NCI-H146 treated with DMSO at 0.1 percent for 48 hours (cell line): ENCODE measurements around the gene SPIB.
"Not testable (repeated sequence)": the region's sequence is repeated elsewhere in the genome, so short reads cannot be mapped to it uniquely, and the experiment has no call there.

Experiments
- DNase-seq: peaks from one replicate; lab custom pipeline; 2025; ENCODE audit not compliant: unreplicated experiment; lab: John Stamatoyannopoulos, UW

SPIB gene

DNA sequence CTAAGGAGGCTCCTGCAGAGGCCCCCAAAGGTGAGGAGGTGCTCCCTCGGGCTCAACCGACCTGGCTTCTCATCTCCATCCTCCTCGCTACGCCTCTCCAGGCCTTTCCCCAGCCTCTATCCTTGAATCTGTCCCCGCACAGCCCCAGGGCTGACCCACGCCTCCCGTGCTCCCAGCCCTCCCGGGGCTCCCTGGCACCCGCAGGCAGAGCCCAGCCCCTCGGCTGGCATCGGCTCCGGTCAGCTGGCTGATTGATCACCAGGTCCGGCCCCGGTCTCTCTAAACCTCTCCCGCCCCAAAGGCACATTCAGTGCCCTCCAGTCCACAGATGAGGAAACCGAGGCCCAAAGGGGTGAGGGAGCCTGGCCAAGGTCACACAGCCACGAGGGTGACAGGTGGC is 16.5 kb downstream of the SPIB start:
- DNase-seq: no peak

DNA sequence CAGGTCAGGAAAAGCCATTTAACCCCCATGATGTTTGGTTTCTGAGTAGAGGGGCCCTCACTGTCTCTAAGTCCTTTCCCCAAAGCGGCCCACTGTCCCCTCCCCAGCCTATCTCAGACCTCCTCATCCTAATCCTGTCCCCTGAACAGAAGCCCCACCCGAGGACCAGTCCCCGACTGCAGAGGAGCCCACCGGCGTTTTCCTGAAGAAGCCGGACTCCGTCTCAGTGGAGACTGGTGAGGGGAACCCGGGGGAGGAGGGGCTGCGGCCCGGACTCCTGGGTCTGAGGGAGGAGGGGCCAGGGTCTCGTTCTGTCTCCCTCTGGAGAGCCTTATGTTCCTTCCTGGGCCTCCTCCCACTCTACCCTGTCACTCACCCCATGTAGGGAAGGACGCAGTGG is 16.9 kb downstream of the SPIB start:
- DNase-seq: no peak

DNA sequence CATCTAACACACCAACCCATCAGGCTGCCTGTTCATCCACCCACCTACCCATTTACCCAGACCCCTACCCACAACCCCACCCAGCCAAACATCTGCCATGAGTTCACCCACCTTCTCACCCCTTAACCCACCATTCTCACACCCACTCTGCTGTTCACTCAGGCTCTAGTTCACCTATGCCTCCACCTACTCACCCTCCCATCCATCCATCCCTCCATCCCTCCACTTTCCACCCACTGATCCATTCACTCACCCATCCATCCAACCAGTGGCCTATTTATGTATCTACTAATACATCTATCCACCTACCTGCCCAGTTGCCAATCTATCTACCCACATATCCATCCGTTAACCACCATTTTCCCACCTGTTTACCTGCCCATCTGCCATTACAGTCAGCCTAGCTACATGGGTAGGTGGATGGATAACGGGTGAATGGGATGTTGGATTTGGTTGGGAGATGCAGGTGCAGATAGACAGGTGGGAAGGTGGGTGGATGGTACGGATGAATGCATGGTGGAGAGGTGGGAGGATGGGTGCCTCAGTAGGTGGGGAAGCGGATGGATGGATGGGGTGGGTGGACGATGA is 19.2 kb downstream of the SPIB start:
- DNase-seq: no peak

DNA sequence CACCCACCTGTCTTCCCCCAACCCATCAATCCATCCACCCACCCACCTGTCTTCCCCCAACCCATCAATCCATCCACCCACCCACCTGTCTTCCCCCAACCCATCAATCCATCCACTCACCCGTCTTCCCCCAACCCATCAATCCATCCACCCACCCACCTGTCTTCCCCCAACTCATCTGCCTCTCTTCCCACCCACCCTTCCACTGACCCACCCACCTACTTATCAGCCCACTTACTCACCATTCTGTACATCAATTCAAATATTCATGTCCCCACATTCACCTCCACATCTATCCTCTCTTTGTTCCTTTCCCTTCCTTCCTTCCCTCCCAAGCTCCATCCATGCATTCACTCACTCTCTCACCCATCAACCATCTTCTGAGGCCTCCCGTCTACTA is 20.4 kb downstream of the SPIB start:
- not testable (repeated sequence) for DNase-seq

DNA sequence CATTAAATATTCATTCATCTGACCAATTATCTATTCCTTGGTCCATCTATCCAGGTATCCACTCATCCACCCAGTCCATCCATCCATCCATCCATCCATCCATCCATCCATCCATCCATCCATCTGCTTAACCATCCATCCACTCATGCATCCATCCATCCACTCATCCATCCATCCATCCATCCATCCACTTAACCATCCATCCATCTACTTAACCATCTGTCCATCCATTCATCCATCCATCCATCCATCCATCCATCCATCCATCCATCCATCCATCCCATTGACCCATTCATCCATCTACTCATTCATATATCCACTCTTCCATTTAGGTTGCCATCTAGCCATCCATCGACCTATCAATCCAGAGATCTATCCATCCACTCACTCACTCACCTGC is 25.3 kb downstream of the SPIB start:
- no peak for DNase-seq

DNA sequence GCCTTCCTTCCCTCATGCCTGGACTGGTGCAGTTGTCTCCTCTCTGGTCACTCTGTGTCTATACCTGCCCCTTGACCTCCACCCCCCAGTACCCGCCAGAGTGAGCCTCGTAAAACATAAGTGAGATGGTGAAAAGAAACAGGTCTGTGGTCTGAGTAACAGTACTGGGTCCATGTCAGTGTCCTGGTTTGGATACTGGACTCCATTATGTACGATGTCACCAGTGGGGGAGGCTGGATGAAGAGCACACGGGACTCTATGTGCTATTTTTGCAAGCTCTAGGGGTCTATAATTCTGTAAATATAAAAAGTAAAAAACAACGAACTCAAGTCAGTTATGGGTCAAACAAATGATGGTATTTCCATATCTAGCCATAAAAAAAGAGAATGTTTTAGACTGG is 28.3 kb downstream of the SPIB start:
- no peak for DNase-seq

DNA sequence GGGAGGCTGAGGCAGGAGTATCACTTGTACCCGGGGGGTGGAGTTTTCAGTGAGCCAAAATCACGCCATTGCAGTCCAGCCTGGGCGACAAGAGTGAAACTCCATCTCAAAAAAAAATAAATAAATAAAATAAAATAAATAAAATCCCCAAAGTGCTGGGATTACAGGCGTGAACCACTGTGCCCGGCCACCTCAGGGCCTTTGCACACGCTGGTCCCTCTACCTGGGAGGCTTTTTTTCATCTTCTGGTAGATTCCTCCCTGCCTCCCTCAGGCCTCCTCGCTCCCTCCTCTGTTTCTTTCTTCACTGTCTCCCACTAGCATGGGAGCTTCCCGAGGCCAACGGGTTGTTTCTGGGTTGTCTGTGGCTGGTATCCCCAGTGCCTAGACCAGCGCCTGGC is 29.0 kb downstream of the SPIB start:
- no peak for DNase-seq

DNA sequence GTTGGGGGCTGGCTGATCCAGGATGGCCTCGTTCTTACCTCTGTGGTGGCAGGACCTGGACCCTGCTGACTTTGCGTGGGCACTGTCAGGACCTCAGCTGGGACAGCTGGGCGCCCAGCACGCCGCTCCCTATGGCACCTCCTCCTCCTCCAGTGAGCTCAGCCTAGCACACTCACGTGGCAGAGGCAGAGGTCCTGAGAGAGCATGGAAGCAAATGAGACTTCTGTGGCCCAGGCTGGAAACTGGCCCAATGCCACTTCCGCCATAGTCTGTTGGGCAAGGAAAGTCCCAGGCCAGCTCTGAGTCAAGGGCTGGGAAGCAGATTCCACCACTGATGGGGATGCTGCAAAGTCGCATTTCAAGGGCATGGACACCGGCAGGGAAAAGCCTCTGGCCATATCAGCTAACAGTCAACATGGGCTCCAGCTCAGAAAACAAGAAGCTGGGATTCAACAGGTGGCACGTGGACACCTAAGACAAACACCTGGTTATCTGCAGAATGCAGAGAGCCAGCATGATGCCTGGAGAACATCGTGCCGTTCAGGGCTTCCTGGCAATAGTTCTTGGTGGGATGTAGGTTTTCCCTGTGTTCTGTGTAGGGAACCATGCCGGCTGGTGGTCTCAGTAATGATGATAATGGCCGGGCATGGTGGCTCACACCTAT is 30.6 kb downstream of the SPIB start:
- DNase-seq: peak; percentile 44

DNA sequence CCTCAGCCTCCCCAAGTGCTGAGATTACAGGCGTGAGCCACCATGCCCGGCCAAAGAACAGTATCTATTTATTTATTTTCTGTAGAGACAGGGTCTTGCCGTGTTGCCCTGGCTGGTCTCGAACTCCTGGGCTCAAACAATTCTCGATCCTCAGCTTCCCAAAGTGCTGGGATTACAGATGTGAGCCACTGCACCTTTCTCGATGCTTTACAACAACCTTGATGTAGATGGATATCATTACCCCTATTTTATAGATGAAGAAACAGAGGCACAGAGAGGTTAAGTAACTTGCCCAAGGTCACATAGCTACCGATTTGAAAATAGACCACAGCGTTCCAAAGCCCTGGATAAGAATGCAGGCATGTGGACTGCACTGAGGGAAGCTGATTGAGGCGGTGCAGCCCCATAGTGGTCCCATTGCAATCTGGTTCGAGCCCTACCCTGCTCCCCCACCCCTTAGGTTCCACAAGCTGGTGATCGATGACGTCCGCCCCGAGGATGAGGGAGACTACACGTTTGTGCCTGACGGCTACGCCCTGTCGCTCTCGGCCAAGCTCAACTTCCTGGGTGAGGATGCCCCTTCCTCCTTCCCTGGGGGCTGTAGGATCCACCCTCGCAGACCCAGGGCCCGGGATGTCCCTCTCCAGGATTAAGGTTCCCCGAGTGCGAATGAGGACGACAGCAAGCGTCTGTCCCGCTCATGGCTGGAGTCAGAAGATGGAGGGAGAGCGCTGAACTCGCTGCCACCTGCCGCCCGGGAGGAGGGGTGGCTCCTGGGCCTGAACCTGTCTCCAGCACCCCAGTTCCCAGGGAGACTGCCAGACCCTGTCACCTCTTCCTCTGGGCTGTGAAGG is 31.9 kb downstream of the SPIB start:
- DNase-seq: no peak

DNA sequence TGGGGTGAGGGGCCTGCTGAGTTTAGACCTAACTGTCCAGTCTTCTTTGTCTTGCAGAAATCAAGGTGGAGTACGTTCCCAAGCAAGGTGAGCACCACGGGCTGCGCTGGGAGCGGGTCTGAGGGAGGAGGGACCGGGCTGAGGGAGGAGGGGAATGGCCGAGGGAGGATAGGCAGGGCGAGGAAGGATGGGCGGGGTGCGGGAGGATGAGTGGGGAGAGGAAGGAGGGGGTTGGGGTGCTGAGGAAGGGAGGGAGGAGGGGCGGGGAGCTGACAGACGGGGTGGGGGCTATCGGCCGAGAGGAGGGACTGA is 32.4 kb downstream of the SPIB start:
- DNase-seq: no peak

DNA sequence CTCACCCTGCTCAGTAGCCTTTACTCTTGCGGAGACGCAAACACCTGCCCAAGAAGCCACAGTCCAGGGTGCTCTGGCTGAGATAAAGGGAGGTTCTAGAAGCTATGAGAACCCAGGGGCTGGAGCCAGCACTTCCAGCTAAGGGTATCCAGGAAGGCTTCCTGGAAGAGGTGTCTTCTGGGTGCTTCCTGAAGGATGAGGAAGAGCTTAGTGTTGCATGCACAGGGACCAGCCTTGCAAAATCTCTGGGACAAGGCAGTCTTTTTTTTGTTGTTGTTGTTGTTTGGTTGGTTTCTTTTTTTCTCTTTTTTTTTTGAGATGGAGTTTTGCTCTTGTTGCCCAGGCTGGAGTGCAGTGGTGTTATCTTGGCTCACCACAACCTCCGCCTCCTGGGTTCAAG is 34.5 kb downstream of the SPIB start:
- DNase-seq: no peak

DNA sequence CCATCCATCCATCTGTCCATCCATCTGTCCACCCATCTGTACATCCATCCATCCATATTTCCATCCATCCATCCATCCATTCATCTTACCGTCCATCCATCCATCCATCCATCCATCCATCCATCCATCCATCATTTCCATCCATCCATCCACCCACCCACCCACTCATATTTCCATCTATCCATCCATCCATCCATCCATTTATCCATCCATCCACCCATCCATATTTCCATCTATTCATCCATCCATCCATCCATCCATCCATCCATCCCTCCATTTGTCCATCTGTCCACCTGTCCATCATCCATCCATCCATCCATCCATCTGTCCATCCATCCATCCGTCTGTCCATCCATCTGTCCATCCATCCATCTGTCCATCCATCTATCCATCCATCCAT is 37.3 kb downstream of the SPIB start:
- DNase-seq: no peak

DNA sequence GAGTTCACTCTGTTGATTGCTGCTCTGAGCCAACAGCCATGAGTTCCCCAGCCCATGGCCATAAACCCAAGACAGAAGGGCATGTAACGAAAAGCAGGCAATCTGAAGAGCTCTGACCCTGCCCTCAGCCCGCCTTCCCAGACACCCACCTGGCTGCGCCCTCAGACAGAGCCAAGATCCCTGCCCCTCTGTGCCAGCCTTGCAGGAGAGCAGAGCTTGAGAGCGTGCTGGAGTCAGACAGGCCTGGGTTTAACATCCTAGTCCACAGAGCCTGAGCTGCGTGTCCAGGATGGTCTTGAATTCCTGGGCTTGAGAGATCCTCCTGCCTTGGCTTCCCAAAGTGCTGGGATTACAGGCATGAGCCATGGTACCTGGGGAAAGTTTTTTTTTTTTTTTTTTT is 38.6 kb downstream of the SPIB start:
- no peak for DNase-seq

DNA sequence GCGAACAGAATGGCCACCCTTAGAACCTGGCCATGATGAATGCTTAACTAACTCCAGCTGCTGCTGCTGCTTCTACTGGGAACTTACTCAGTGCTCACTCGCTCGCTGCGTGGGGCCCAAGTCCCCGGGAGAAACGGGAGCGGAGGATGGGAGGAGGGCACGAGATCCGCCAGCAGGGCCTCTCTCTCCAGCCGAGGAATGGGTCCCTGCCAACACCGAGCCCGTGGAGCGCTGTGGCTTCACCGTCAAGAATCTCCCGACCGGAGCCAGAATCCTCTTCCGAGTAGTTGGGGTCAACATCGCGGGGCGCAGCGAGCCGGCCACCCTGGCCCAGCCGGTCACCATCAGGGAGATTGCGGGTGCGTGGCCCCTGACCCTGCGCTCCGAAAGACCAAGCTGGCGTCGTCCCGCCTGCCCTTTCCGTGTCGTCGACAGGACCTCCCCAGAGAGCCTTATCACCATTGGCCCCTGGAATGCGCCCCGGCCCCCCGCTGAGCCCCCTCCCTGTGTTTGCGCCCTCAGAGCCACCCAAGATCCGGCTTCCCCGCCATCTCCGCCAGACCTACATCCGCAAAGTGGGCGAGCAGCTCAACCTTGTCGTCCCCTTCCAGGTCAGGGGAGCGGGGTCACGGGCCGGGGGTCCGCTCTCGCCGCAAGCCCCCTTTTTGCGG is 39.8 kb downstream of the SPIB start:
- no peak for DNase-seq

DNA sequence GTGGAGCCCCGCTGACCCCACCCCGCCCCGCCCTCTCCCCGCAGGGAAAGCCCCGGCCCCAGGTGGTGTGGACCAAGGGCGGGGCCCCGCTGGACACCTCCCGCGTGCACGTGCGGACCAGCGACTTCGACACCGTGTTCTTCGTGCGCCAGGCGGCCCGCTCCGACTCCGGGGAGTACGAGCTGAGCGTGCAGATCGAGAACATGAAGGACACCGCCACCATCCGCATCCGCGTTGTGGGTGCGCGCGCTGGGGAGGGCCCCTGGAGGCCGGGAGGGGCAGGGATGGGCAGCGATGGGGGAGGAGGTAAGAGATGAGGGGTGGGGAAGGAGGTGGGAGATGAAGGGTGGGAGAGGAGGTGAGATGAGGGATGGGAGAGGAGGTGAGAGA is 40.3 kb downstream of the SPIB start:
- no peak for DNase-seq

DNA sequence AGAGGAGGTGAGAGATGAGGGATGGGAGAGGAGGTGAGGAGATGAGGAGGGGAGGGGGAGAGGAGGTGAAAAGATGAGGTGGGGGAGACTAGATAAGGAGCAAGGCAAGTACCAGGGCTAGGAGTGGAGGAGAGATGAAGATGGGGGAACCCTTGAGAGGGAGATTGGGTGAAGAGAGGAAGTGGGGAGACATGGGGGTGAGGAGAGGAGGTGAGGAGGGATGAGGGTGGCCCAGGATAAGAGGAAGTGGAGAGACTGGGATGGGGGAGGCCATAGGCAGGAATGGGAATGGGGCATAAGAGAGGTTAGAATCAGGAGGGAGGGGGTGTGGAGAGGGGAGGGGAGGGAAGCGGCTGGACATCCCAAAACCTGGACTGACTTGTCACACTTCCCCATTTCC is 40.9 kb downstream of the SPIB start:
- DNase-seq: no peak

DNA sequence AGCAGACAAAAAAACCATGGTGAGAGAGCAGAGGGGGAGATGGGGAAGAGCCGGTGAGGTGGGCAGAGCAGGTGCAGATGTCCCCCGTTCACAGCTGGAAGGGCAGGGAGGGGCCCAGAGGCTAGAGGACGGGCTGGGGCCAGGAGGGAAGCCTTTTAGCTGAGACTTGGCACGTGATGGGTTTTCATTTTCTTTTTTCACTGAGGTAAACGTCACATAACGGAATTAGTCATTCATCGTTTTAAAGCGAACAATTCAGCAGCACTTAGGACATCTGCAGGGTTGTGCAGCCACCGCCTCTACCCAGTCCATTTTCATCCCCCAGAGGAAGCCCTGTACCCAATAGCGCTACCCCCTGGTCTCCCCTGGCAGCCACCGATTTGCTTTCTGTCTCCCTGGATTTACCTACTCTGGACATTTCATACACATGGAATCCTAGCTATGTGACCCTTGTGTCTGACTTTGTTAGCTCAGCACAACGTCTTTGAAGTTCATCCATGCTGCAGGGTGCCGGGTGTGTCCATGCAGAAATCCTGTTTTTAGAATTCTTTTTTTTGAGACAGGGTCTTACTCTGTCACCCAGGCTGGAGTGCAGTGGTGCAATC is 41.5 kb downstream of the SPIB start:
- DNase-seq: no peak

DNA sequence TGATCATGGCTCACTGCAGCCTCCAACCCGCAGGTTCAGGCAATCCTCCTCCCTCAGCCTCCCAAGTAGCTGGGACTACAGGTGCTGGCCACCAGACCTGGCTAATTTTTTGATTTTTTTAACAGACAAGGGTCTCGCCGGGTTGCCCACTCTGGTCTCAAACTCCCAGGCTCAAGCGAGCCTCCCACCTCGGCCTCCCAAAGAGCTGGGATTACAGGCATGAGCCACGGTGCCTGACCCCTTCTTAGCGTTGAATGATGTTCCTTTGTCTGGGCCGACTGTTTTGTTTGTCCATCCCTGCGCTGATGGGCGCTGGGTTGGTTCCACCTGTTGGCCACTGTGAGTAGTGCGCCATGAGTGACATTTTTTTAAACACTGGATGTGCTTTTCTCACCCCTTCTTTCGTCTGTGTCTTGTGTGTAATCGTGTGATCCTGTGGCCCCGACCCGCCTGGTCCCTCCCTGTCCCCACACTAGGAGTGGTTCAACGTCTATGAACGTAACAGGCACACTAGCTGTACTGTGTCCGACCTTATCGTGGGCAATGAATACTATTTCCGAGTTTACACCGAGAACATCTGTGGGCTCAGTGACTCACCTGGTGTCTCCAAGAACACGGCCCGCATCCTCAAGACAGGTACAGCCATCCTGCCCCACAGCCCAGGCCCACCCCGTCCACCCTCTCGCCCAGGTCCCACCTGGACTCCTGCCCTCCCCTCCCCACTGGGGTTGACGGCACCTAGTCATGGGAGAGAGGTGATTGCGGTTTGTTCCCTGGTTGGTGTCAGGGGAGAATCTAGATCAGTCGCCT is 42.5 kb downstream of the SPIB start:
- peak; percentile 74 for DNase-seq

DNA sequence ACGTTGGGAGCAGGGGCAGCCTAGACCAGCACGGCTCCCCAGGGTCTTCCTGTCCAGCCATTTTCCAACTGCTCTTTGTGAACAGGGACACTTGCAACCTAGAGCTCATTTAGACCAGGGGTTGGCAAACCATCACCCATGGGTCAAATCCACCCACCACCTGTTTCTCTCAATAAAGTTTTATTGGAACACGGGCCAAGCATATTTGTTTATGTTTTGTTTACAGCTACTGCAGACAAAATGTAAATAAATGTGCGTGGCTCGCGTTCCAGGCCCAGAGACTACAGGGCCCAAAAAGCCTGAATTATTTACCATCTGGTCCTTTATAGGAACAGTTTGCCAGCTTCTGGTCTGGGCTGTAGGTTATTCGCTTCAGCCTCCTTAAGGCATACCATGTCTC is 44.2 kb downstream of the SPIB start:
- no peak for DNase-seq

DNA sequence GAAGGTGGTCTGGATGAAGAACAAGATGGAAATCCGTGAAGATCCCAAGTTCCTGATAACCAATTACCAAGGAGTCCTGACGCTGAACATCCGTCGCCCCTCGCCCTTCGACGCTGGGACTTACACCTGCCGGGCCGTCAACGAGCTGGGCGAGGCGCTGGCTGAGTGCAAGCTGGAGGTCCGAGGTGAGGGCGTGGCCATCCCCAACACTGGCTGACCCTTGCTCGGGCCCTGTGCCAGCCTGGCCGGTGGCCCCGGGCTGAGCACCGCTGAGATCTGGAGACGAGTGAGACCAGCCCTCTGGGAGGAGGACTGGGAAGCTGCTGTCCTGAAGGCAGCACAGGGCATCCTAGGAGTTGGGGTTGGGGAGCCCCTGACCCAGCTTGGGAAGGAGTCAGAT is 45.6 kb downstream of the SPIB start:
- no peak for DNase-seq

DNA sequence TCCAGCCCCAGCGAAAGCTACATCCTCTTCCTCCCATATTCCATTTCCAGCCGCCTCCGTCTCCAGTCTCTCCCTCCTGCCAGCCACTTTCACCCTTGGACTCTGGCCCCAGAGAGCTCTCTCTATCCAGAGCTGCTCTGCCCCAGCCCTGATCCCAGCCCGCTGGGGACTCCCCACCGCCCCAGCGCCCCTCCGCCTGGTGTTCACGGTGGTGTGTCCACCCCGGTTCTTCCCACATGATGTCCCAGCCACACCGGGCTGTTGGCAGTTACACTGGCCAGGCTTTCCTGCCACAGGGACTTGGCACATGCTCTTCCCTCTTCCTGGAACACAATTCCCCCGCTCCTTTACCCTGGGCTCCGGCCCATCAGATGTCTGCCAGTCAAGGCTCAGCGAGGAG is 46.3 kb downstream of the SPIB start:
- DNase-seq: no peak
